H1 (cell line): ENCODE measurements around the gene YAP1. TPM values are rescaled to one million over a fixed set of nuclear protein-coding genes. Genes with fewer than 3 reads are reported as not detected.

Experiments used
- CTCF ChIA-PET: fragments of 300-600 bp; sonication (Branson Sonifier 250); formaldehyde crosslinking; loops from one replicate; lab custom pipeline; 2021; ENCODE audit not compliant: partially characterized antibody; lab: Charles Lee
- POLR2A ChIA-PET: fragments of 300-600 bp; sonication (Branson Sonifier 250); formaldehyde crosslinking; loops from one replicate; lab custom pipeline; 2021; ENCODE audit warnings: inconsistent platforms; ENCODE audit not compliant: partially characterized antibody; lab: Charles Lee
- DNase-seq, 2 experiments: peaks; one replicate each; pipeline versions ENCODE4 v3.0.0 to v3.0.0-alpha.2; 2010 to 2022; ENCODE audit warnings: low spot score in 2 of 2, low read depth in 1 of 2, mixed read lengths in 1 of 2
- FAIRE-seq: peaks from 2 replicates; lab custom pipeline; 2011; peaks lifted over from hg19 to GRCh38; lab: Jason Lieb, UNC
- H2AFZ ChIP-seq: 2 replicates; pipeline ENCODE4 v1.8.1; 2012; ENCODE audit warnings: low read length, inconsistent platforms
- H2AK5ac ChIP-seq: 2 replicates; pipeline ENCODE4 v1.6.1; 2013; ENCODE audit warnings: low read depth, low read length
- H2BK120ac ChIP-seq: replicated peaks from 2 replicates; pipeline ENCODE3; 2013; ENCODE audit warnings: low read depth, low read length, inconsistent platforms
- H2BK12ac ChIP-seq: 2 replicates; pipeline ENCODE4 v1.6.1; 2013; ENCODE audit warnings: low read depth, low read length
- H2BK15ac ChIP-seq: 2 replicates; pipeline ENCODE4 v1.6.1; 2013; ENCODE audit warnings: low read length
- H2BK20ac ChIP-seq: 2 replicates; pipeline ENCODE4 v1.6.1; 2013; ENCODE audit warnings: low read length
- H2BK5ac ChIP-seq: 2 replicates; pipeline ENCODE4 v1.6.1; 2013; ENCODE audit warnings: low read depth, low read length
- H3K14ac ChIP-seq: 2 replicates; pipeline ENCODE4 v1.6.1; 2013; ENCODE audit warnings: inconsistent platforms; ENCODE audit not compliant: insufficient read length
- H3K18ac ChIP-seq: 2 replicates; pipeline ENCODE4 v1.6.1; 2013; ENCODE audit warnings: low read length; ENCODE audit errors: extremely low read depth
- H3K23ac ChIP-seq: 2 replicates; pipeline ENCODE4 v1.6.1; 2013; ENCODE audit warnings: inconsistent platforms; ENCODE audit not compliant: insufficient read length
- H3K23me2 ChIP-seq: 2 replicates; pipeline ENCODE4 v1.6.1; 2013; ENCODE audit warnings: low read depth, low read length
- H3K27ac ChIP-seq: 2 replicates; pipeline ENCODE4 v1.6.1; 2011; ENCODE audit warnings: low read depth, low read length, inconsistent platforms
- H3K27me3 ChIP-seq, 4 experiments: replicated peaks in 1 of 4; 1 replicate in 1 of 4; 2 replicates in 3 of 4; pipeline versions ENCODE4 v1.6.1 to v1.8.1; 2011 to 2013; ENCODE audit warnings: low read length in 3 of 4, mild to moderate bottlenecking in 3 of 4, inconsistent platforms in 2 of 4, mixed read lengths in 2 of 4, moderate library complexity in 1 of 4; ENCODE audit not compliant: control insufficient read depth in 3 of 4, insufficient read depth in 3 of 4; ENCODE audit errors: extremely low read depth in 1 of 4
- H3K36me3 ChIP-seq, 4 experiments: 2 replicates each; pipeline versions ENCODE4 v1.6.1 to v1.8.1; 2011 to 2013; ENCODE audit warnings: mild to moderate bottlenecking in 4 of 4, low read length in 3 of 4, moderate library complexity in 2 of 4, control low read depth in 1 of 4, inconsistent platforms in 1 of 4; ENCODE audit not compliant: insufficient read depth in 4 of 4, control insufficient read depth in 2 of 4
- H3K4ac ChIP-seq: replicated peaks from 2 replicates; pipeline ENCODE3; 2013; ENCODE audit warnings: low read length, low read depth, mixed read lengths, inconsistent platforms; ENCODE audit not compliant: insufficient read length
- H3K4me1 ChIP-seq, 4 experiments: replicated peaks in 1 of 4; 1 replicate in 1 of 4; 2 replicates in 3 of 4; pipeline versions ENCODE4 v1.6.1 to v1.8.1; 2011 to 2013; ENCODE audit warnings: low read length in 3 of 4, inconsistent platforms in 2 of 4, mixed read lengths in 1 of 4; ENCODE audit not compliant: insufficient read depth in 4 of 4, control insufficient read depth in 3 of 4
- H3K4me2 ChIP-seq, 2 experiments: 2 replicates each; pipeline versions ENCODE4 v1.6.1 to v1.8.1; 2011 to 2013; ENCODE audit warnings: low read depth in 2 of 2, low read length in 2 of 2, control low read depth in 1 of 2, inconsistent platforms in 1 of 2, mild to moderate bottlenecking in 1 of 2; ENCODE audit not compliant: insufficient read depth in 1 of 2
- H3K4me3 ChIP-seq, 4 experiments: fragments of 200-600, 300-600 bp in 1 of 4; sonication (generic), shearing (Covaris generic), sonication (Bioruptor Twin) in 1 of 4; 2 replicates each; pipeline versions ENCODE4 v1.5.1 to v1.8.1; 2011 to 2016; ENCODE audit warnings: low read length in 4 of 4, low read depth in 3 of 4, control low read depth in 2 of 4, inconsistent platforms in 2 of 4, mild to moderate bottlenecking in 2 of 4, mixed read lengths in 1 of 4, moderate library complexity in 1 of 4; ENCODE audit not compliant: insufficient read depth in 2 of 4; ENCODE audit errors: extremely low read depth in 1 of 4
- H3K56ac ChIP-seq: replicated peaks from 2 replicates; pipeline ENCODE3; 2013; ENCODE audit warnings: low read depth, mild to moderate bottlenecking, mixed read lengths, low read length, inconsistent platforms; ENCODE audit not compliant: insufficient read length
- H3K79me1 ChIP-seq: 2 replicates; pipeline ENCODE4 v1.6.1; 2013; ENCODE audit warnings: low read depth, low read length, control low read depth
- H3K79me2 ChIP-seq, 2 experiments: 2 replicates each; pipeline versions ENCODE4 v1.6.1 to v1.8.1; 2012 to 2013; ENCODE audit warnings: low read length in 2 of 2, mild to moderate bottlenecking in 2 of 2, inconsistent platforms in 1 of 2; ENCODE audit not compliant: insufficient read depth in 2 of 2, control insufficient read depth in 1 of 2
- H3K9ac ChIP-seq, 4 experiments: replicated peaks in 1 of 4; 1 replicate in 1 of 4; 2 replicates in 3 of 4; pipeline versions ENCODE4 v1.6.1 to v1.8.1; 2011 to 2013; ENCODE audit warnings: low read depth in 3 of 4, low read length in 3 of 4, control low read depth in 2 of 4, mild to moderate bottlenecking in 2 of 4, moderate library complexity in 2 of 4, inconsistent platforms in 1 of 4; ENCODE audit errors: extremely low read depth in 1 of 4
- H3K9me3 ChIP-seq, 2 experiments: 2 replicates each; pipeline versions ENCODE4 v1.6.1 to v1.8.1; 2012 to 2013; ENCODE audit warnings: mild to moderate bottlenecking in 2 of 2, moderate library complexity in 2 of 2, control low read depth in 1 of 2, inconsistent platforms in 1 of 2, low read depth in 1 of 2, low read length in 1 of 2, mixed read lengths in 1 of 2; ENCODE audit not compliant: insufficient read depth in 2 of 2
- H4K20me1 ChIP-seq, 2 experiments: replicated peaks in 1 of 2; 2 replicates each; pipeline versions ENCODE3 to v1.8.1; 2011 to 2013; ENCODE audit warnings: inconsistent platforms in 2 of 2, low read length in 2 of 2, mild to moderate bottlenecking in 1 of 2; ENCODE audit not compliant: insufficient read depth in 2 of 2, control insufficient read depth in 1 of 2
- H4K5ac ChIP-seq: 2 replicates; pipeline ENCODE4 v1.6.1; 2013; ENCODE audit warnings: low read length, low read depth, mixed read lengths, inconsistent platforms; ENCODE audit not compliant: insufficient read length
- H4K8ac ChIP-seq: 2 replicates; pipeline ENCODE4 v1.8.0; 2013; ENCODE audit warnings: mild to moderate bottlenecking, moderate library complexity, low read length, inconsistent platforms; ENCODE audit not compliant: insufficient read depth; ENCODE audit errors: extremely low read depth
- H4K91ac ChIP-seq: replicated peaks from 2 replicates; pipeline ENCODE3; 2013; ENCODE audit warnings: low read length, mixed read lengths, inconsistent platforms; ENCODE audit not compliant: insufficient read length
- ASH2L ChIP-seq: fragments of 200-600, 300-600 bp; sonication (generic); IDR thresholded peaks from one replicate; pipeline ENCODE4 v1.7.1; 2017; ENCODE audit warnings: low read length
- BCL11A ChIP-seq, 2 experiments: IDR thresholded peaks; one replicate each; pipeline ENCODE4 v1.6.1; 2011; ENCODE audit warnings: low read depth in 2 of 2, low read length in 2 of 2, mild to moderate bottlenecking in 2 of 2
- CREB1 ChIP-seq: IDR thresholded peaks from 2 replicates; pipeline ENCODE4 v1.6.1; 2012; ENCODE audit warnings: inconsistent platforms
- EGR1 ChIP-seq: IDR thresholded peaks from 2 replicates; pipeline ENCODE4 v1.6.1; 2011; ENCODE audit warnings: low read depth, low read length, borderline replicate concordance
- EZH2 ChIP-seq: fragments of 200-600 bp; sonication (generic); IDR thresholded peaks from 2 replicates; pipeline ENCODE4 v1.7.1; 2012; ENCODE audit warnings: low read depth, mild to moderate bottlenecking, moderate library complexity, low read length, inconsistent platforms; ENCODE audit not compliant: severe bottlenecking
- KDM1A ChIP-seq: fragments of 200-600, 300-600 bp; sonication (generic); IDR thresholded peaks from 2 replicates; pipeline ENCODE4 v1.7.1; 2016; ENCODE audit warnings: mild to moderate bottlenecking, low read length, borderline replicate concordance
- KDM4A ChIP-seq: IDR thresholded peaks from one replicate; pipeline ENCODE4 v1.7.1; 2012; ENCODE audit warnings: low read depth, mild to moderate bottlenecking, moderate library complexity, low read length, inconsistent platforms; ENCODE audit not compliant: severe bottlenecking
- RAD21 ChIP-seq, 2 experiments: IDR thresholded peaks in 1 of 2; conservative IDR thresholded peaks in 1 of 2; 2 replicates each; pipeline ENCODE4 v1.6.1; 2011; ENCODE audit warnings: low read depth in 2 of 2, low read length in 2 of 2, improper control_type of control experiment in 1 of 2, inconsistent platforms in 1 of 2, mild to moderate bottlenecking in 1 of 2, moderate library complexity in 1 of 2
- SP2 ChIP-seq: IDR thresholded peaks from 2 replicates; pipeline ENCODE4 v1.6.1; 2012; ENCODE audit warnings: mild to moderate bottlenecking, low read length, inconsistent platforms
- TCF12 ChIP-seq: IDR thresholded peaks from 2 replicates; pipeline ENCODE4 v1.6.1; 2011; ENCODE audit warnings: low read depth, mild to moderate bottlenecking, low read length
- TEAD4 ChIP-seq: IDR thresholded peaks from 2 replicates; pipeline ENCODE4 v1.6.1; 2012; ENCODE audit warnings: low read depth, low read length, inconsistent platforms, mixed read lengths
- WGBS, 2 experiments: shearing (Covaris generic) in 1 of 2; methylation state at CpG; one replicate each; pipeline versions ENCODE4 v1.1.6 to v1.1.7; 2013 to 2015; ENCODE audit warnings: low lambda C conversion rate in 2 of 2, mixed read lengths in 2 of 2, inconsistent platforms in 1 of 2, low coverage in 1 of 2, missing lambda C conversion rate in 1 of 2; ENCODE audit not compliant: insufficient replicate concordance in 2 of 2, insufficient coverage in 1 of 2, insufficient read length in 1 of 2; ENCODE audit errors: extremely low coverage in 1 of 2, missing lambda C conversion rate in 1 of 2; 5-methylcytosine and 5-hydroxymethylcytosine counted together
- polyA plus RNA-seq, 7 experiments: library from polyadenylated mRNA; depleted of rRNA in 3 of 7; stranded (reverse) in 5 of 7; unstranded in 2 of 7; fragments of >200 nt in 5 of 7; fragments of 200-250 nt in 2 of 7; gene quantifications; 1 replicate in 5 of 7; 2 replicates in 1 of 7; 4 replicates in 1 of 7; pipeline versions ENCODE4 v1.2.1 to v1.2.3, GENCODE V29; 2011 to 2013; ENCODE audit warnings: missing spikeins in 2 of 7, mixed read lengths in 2 of 7
- total RNA-seq: library from RNA; stranded (reverse); fragmentation: NEBNext Ultra II Directional; extraction: Animal tissue kit (Norgen Biotek cat#: 25700); gene quantifications from 2 replicates; pipeline ENCODE4 v1.2.1, GENCODE V29; 2021
- TF ChIP-seq, protein P1 (sequence below): IDR thresholded peaks from 2 replicates; pipeline ENCODE4 v1.6.1; 2012; ENCODE audit warnings: inconsistent platforms
- TF ChIP-seq, protein P2 (sequence below): IDR thresholded peaks from 2 replicates; pipeline ENCODE4 v1.6.1; 2011; ENCODE audit warnings: low read depth, mild to moderate bottlenecking, low read length; ENCODE audit not compliant: insufficient read depth

The YAP1 gene
- total and polyA plus RNA-seq, 2 of the 8 experiments (the other 6 are each of a cell fraction or from before 2014, with no cell fraction given): 62.0 to 108 TPM

DNA sequence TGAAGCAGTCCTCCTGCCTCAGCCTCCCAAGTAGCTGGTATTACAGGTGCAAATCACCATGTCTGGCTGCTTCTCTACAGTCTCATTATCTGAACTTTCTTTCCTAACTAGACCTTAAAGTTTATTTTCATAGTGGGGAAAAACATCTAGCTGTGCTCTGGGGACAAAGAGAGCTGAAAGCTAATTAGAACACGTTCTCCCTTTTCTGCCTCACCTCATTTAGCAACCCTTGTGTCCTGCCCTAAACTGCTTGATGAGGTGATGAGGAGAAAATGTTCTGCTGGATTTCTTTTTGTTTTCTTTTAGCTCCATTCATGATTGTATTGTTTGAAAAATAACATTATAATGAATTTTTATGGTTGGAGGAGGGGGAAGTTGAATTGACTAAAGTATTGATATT lies 84.7 kb downstream of the YAP1 start:
- Histone ChIP-seq H3K4me1 (peaks cover 2 to 23% (median 4%) of the 10 kb centered on the region in 4 experiments; a peak in 5 of 7 replicates), H3K23ac (no peak overlapping the region), H3K4ac (no peak overlapping the region), H3K9me3 (peaks cover 0 to 4% of the 10 kb centered on the region in 2 experiments; a peak in 1 of 4 replicates), H3K79me1 (no peaks in the 10 kb centered on the region), H2BK120ac (no peak overlapping the region), H3K79me2 (peaks cover 0 to 15% of the 10 kb centered on the region in 2 experiments; a peak in 2 of 4 replicates), H2BK15ac (no peak overlapping the region), H2AFZ (no peak overlapping the region), H4K5ac (no peak overlapping the region), H4K91ac (no peak overlapping the region), H3K23me2 (no peaks in the 10 kb centered on the region), H3K56ac (no peak overlapping the region), H3K36me3 (peaks cover 0 to 12% (median 2%) of the 10 kb centered on the region in 4 experiments; a peak in 3 of 8 replicates), H3K9ac (no peak overlapping the region), H4K20me1 (no peaks in the 10 kb centered on the region), H3K27me3 (no peaks in the 10 kb centered on the region), H3K4me2 (no peak overlapping the region), H4K8ac (no peak overlapping the region), H3K14ac (no peak overlapping the region), H3K18ac (no peak overlapping the region), H2BK20ac (no peak overlapping the region), H2AK5ac (no peak overlapping the region), H2BK5ac (no peak overlapping the region), H3K27ac (no peak overlapping the region), H2BK12ac (no peak overlapping the region), H3K4me3 (no peak overlapping the region)
- ChIA-PET POLR2A (no interaction called here), CTCF (interaction anchor here (0.9 to 1.5 kb wide), 2 partner anchors 68 to 74 kb away, joined by 3 read pairs; no protein-coding TSS in a partner anchor)
- FAIRE-seq: no peak
- WGBS, 2 experiments: 75% methylated on average over 1 of the region's 1 CpG; no CpG with 5 or more reads in 1 of the 2 experiments
- no peak for DNase-seq
- TF ChIP-seq SP2 (no peak), KDM1A (no peak), TEAD4 (no peak), EGR1 (no peak), RAD21 (IDR thresholded peaks at IDR 0.05 in 1 of 2, conservative IDR thresholded peaks at IDR 0.05 in 1 of 2; ENCODE audit: low read depth in 2 of 2, low read length in 2 of 2) (no peak), EZH2 (no peak), ASH2L (no peak), CREB1 (no peak), KDM4A (no peak), BCL11A (IDR thresholded peaks at IDR 0.05; ENCODE audit: low read depth in 2 of 2, low read length in 2 of 2) (no peak), TCF12 (no peak)
- TF ChIP-seq, protein P1, sequence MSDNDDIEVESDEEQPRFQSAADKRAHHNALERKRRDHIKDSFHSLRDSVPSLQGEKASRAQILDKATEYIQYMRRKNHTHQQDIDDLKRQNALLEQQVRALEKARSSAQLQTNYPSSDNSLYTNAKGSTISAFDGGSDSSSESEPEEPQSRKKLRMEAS: no peak
- TF ChIP-seq, protein P2, sequence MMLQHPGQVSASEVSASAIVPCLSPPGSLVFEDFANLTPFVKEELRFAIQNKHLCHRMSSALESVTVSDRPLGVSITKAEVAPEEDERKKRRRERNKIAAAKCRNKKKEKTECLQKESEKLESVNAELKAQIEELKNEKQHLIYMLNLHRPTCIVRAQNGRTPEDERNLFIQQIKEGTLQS: no peak
